ENCODE measurements around the gene ILKAP.

The ILKAP gene

DNA sequence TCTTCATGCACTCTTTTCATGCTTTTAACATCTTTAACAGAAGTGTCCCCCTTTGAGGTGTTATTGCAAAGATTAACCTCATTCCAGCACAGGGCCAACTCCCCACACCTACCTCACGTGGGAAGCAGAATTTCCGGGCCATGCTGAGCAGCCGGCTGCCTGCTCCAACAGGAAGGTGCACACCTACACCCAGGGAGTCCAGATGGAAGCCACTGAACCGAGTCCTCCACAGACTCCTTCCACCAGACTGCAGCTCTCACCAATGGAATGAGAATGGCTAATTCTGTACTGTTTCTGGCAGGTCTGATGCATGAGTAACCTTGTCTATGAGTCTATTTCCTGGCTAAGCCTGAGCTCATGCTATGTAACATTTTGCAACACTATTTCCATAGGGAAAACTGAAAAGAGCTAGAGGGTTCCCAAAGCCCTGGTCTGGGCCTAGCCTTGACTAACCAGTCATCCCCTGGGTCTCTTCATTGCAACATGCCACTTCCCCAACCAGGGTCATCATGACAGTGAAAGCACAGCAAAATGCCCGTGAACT lies 33.7 kb downstream of the ILKAP start:
- H3K27ac ChIP-seq, result no peak overlapping the region
- H4K20me1 ChIP-seq (ENCODE audit: insufficient read depth), result no peaks in the 10 kb centered on the region
- H3K4me1 ChIP-seq (ENCODE audit: low read depth, poor library complexity, severe bottlenecking), result peaks cover 5% of the 10 kb centered on the region
- TF ChIP-seq, protein P1, sequence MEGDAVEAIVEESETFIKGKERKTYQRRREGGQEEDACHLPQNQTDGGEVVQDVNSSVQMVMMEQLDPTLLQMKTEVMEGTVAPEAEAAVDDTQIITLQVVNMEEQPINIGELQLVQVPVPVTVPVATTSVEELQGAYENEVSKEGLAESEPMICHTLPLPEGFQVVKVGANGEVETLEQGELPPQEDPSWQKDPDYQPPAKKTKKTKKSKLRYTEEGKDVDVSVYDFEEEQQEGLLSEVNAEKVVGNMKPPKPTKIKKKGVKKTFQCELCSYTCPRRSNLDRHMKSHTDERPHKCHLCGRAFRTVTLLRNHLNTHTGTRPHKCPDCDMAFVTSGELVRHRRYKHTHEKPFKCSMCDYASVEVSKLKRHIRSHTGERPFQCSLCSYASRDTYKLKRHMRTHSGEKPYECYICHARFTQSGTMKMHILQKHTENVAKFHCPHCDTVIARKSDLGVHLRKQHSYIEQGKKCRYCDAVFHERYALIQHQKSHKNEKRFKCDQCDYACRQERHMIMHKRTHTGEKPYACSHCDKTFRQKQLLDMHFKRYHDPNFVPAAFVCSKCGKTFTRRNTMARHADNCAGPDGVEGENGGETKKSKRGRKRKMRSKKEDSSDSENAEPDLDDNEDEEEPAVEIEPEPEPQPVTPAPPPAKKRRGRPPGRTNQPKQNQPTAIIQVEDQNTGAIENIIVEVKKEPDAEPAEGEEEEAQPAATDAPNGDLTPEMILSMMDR (conservative IDR thresholded peaks at IDR 0.05; ENCODE audit: low read depth, low read length), result no peak
- H3K36me3 ChIP-seq (ENCODE audit: insufficient read depth), result no peaks in the 10 kb centered on the region
- no peak overlapping the region for H3K9ac ChIP-seq
- no peak overlapping the region for H3K4me3 ChIP-seq (IDR thresholded peaks at IDR 0.05; ENCODE audit: insufficient read depth, low read depth, low read length)
- H3K27me3 ChIP-seq (ENCODE audit: insufficient read depth, low read depth), result no peaks in the 10 kb centered on the region
- H2AFZ ChIP-seq (ENCODE audit: low read depth), result no peak overlapping the region
- no peak overlapping the region for H3K4me2 ChIP-seq
- no peaks in the 10 kb centered on the region for H3K79me2 ChIP-seq (ENCODE audit: insufficient read depth, low read depth)

DNA sequence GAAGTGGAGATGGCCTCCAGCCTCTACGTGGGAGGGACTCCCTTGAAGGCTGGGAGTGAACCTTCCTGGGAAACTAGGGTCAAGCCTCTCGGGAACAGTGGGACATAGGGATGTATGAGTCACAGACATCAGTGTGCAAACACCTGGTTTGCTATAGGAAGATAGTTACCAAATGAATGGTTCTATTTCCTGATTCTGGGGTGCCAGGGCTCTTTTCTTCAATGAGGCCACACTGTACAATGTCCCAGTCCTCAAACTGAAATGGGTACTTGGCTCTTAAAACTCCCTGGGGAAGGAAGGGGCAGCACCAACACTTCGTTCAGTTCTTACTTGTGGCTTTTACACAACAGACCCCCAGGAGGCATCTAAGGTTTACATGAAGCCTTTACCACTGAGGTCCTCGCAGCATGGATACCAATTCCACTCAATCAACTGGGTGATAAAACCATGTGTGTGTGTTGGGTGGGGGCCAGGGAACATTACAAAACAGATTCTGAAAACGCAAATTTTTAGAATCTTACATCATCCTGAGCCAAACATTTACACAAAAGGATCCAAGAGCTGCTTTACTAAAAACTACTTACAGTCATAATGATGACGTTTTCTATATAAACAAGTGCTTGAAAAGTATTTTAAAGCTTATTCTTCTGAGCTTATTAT lies 34.3 kb downstream of the ILKAP start:
- Histone ChIP-seq H3K36me3 (ENCODE audit: insufficient read depth) (no peaks in the 10 kb centered on the region), H3K27ac (no peak overlapping the region), H3K4me2 (no peak overlapping the region), H2AFZ (ENCODE audit: low read depth) (no peak overlapping the region), H3K79me2 (ENCODE audit: insufficient read depth, low read depth) (no peaks in the 10 kb centered on the region), H3K27me3 (ENCODE audit: insufficient read depth, low read depth) (no peaks in the 10 kb centered on the region), H3K4me3 (IDR thresholded peaks at IDR 0.05; ENCODE audit: insufficient read depth, low read depth, low read length) (no peak overlapping the region), H3K9ac (no peak overlapping the region), H3K4me1 (ENCODE audit: low read depth, poor library complexity, severe bottlenecking) (peaks cover 5% of the 10 kb centered on the region), H4K20me1 (ENCODE audit: insufficient read depth) (no peaks in the 10 kb centered on the region)
- TF ChIP-seq, protein P1 (conservative IDR thresholded peaks at IDR 0.05; ENCODE audit: low read depth, low read length), result no peak

DNA sequence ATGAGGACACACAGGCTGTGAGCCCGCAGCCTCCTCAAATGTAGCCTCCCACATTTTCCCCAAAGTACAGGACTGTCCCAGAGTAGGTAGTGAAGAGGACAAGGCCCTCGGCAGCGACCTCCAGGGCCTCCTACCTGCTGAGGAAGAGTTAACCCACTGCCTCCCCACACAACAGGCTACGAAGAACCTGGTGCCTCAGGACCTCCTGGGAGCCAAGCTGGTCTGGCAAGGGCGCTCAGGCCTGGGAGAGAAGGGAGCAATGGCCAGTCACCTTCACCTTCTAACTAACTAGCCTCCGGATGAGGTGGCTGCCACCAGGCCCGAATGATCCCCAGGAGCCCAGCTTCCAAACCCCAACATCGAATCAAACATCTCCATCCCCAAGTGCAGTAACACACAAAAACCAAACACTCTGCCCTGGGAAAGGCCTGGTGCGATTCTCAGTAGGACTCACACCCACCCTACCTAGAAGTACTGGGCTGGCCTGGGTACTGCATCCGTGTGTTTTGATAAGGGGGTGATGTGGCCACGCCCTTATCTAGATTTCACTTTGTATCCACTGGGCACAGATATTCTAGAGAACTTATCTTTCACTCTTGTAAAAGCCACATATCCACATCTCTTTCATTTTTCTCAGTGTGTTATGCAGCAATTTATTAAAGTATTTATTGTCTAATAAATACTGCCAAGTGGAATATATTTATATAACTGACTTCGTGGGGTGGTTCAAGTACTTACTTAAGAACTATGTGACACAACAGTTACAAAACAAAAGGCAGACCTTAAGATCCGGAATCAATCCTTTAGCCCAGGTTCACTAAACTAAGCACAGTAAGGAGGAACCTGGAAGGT lies 35.1 kb downstream of the ILKAP start:
- Histone ChIP-seq H3K4me3 (IDR thresholded peaks at IDR 0.05; ENCODE audit: insufficient read depth, low read depth, low read length) (no peak overlapping the region), H3K27ac (no peak overlapping the region), H3K27me3 (ENCODE audit: insufficient read depth, low read depth) (no peaks in the 10 kb centered on the region), H3K79me2 (ENCODE audit: insufficient read depth, low read depth) (no peaks in the 10 kb centered on the region), H3K9ac (no peak overlapping the region), H3K4me2 (no peak overlapping the region), H2AFZ (ENCODE audit: low read depth) (no peak overlapping the region), H4K20me1 (ENCODE audit: insufficient read depth) (no peaks in the 10 kb centered on the region), H3K4me1 (ENCODE audit: low read depth, poor library complexity, severe bottlenecking) (peaks cover 5% of the 10 kb centered on the region), H3K36me3 (ENCODE audit: insufficient read depth) (no peaks in the 10 kb centered on the region)
- TF ChIP-seq, protein P1 (conservative IDR thresholded peaks at IDR 0.05; ENCODE audit: low read depth, low read length), result no peak

DNA sequence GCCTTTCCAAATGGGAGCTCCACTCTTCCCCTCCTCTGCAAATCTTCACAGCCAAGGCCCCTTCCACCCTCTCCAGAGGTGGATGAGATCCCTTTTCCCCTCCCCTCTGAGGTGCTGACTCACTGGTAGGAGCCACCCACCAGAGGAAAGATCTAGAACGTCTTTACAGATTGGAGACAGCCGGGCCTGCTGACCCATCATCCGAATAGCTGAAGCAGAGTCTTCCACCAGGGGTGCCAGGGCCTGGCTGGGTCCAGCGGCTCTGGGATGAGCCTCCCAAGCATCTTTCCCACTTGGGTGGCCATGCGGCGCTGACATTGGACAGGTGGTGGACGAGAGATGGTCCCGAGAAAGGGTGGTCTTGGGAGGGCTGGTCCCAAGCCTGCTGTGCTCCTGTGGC lies 35.7 kb downstream of the ILKAP start:
- Histone ChIP-seq H3K9ac (no peak overlapping the region), H3K27me3 (ENCODE audit: insufficient read depth, low read depth) (no peaks in the 10 kb centered on the region), H4K20me1 (ENCODE audit: insufficient read depth) (no peaks in the 10 kb centered on the region), H3K79me2 (ENCODE audit: insufficient read depth, low read depth) (no peaks in the 10 kb centered on the region), H3K4me1 (ENCODE audit: low read depth, poor library complexity, severe bottlenecking) (peaks cover 5% of the 10 kb centered on the region), H3K4me3 (IDR thresholded peaks at IDR 0.05; ENCODE audit: insufficient read depth, low read depth, low read length) (no peak overlapping the region), H3K36me3 (ENCODE audit: insufficient read depth) (no peaks in the 10 kb centered on the region), H2AFZ (ENCODE audit: low read depth) (no peak overlapping the region), H3K4me2 (no peak overlapping the region), H3K27ac (no peak overlapping the region)
- TF ChIP-seq, protein P1 (conservative IDR thresholded peaks at IDR 0.05; ENCODE audit: low read depth, low read length), result no peak
